Natural killer cell (primary cell): ENCODE results near the gene STRN3. TPM values are rescaled to one million over a fixed set of nuclear protein-coding genes. Genes with fewer than 3 reads are reported as not detected.

Experiments used
- ATAC-seq, 3 donors: fragments of 150-1000 bp in 2 of 3; fragments of 200-7000 bp in 1 of 3; cut with Tn5 transposase; 1 replicate in 1 of 3; 2 replicates in 2 of 3; pipeline ENCODE4 v1.10.0; 2021; ENCODE audit warnings: mild to moderate bottlenecking in 2 of 3, moderate library complexity in 2 of 3
- DNase-seq, 2 donors: peaks; one replicate each; pipeline versions ENCODE4 v3.0.0 to v3.0.0-alpha.2; 2013 to 2021; ENCODE audit warnings: mixed read lengths in 1 of 2
- H3K27ac ChIP-seq: one replicate; pipeline ENCODE4 v1.5.1; 2013; ENCODE audit warnings: mild to moderate bottlenecking, low read length
- H3K27me3 ChIP-seq: one replicate; pipeline ENCODE4 v1.6.1; 2013; ENCODE audit warnings: low read length; ENCODE audit not compliant: control insufficient read depth, insufficient read depth
- H3K36me3 ChIP-seq: one replicate; pipeline ENCODE4 v1.6.1; 2013; ENCODE audit warnings: low read length; ENCODE audit not compliant: control insufficient read depth, insufficient read depth
- H3K4me1 ChIP-seq: one replicate; pipeline ENCODE4 v1.6.1; 2013; ENCODE audit warnings: low read length; ENCODE audit not compliant: control insufficient read depth, insufficient read depth
- H3K4me3 ChIP-seq: one replicate; pipeline ENCODE4 v1.5.1; 2013; ENCODE audit warnings: low read length
- H3K9me3 ChIP-seq: one replicate; pipeline ENCODE4 v1.6.1; 2013; ENCODE audit warnings: low read length; ENCODE audit not compliant: control insufficient read depth, insufficient read depth
- H3K27ac Mint-ChIP-seq, 2 donors: one replicate each; pipeline ENCODE4 v1.8.0; 2022; ENCODE audit warnings: mild to moderate bottlenecking in 2 of 2, mixed read lengths in 2 of 2, moderate library complexity in 1 of 2
- H3K27me3 Mint-ChIP-seq, 2 donors: one replicate each; pipeline ENCODE4 v1.8.0; 2022; ENCODE audit warnings: low read depth in 2 of 2, mixed read lengths in 2 of 2
- H3K36me3 Mint-ChIP-seq: one replicate; pipeline ENCODE4 v1.8.0; 2022; ENCODE audit warnings: mixed read lengths
- H3K4me1 Mint-ChIP-seq, 2 donors: one replicate each; pipeline ENCODE4 v1.8.0; 2022; ENCODE audit warnings: mixed read lengths in 2 of 2
- H3K4me3 Mint-ChIP-seq: one replicate; pipeline ENCODE4 v1.8.0; 2022; ENCODE audit warnings: mild to moderate bottlenecking, moderate library complexity, mixed read lengths
- H3K9me3 Mint-ChIP-seq, 2 donors: one replicate each; pipeline ENCODE4 v1.8.0; 2022; ENCODE audit warnings: mixed read lengths in 2 of 2
- WGBS: methylation state at CpG from one replicate; pipeline ENCODE4 v1.1.7; 2013; ENCODE audit warnings: missing lambda C conversion rate; ENCODE audit not compliant: insufficient coverage; 5-methylcytosine and 5-hydroxymethylcytosine counted together
- intact Hi-C: fragments of 100-400 bp; cut with micrococcal nuclease; formaldehyde crosslinking; loops from one replicate; pipeline ENCODE4 v1.14.2; 2022
- total RNA-seq, 4 donors: library from RNA; stranded (reverse); fragments of 120-200 nt in 1 of 4; gene quantifications; one replicate each; pipeline versions ENCODE4 v1.2.3 to v1.2.4, GENCODE V29; 2013 to 2022
- TF ChIP-seq, protein P1 (sequence below): fragments of 200-600 bp; IDR thresholded peaks from one replicate; pipeline ENCODE4 v1.8.0; 2022; ENCODE audit warnings: antibody characterized with exemption

Gene STRN3
- total RNA-seq, 3 donors from 2014 or later (not counting 1 experiment from before 2014, with no cell fraction given) = 19.5 to 34.2 (median 31.1) TPM

- Histone ChIP-seq H3K9me3 (peaks cover 12% of the 10 kb centered on the region), H3K4me3 (no peak overlapping the region), H3K27me3 (no peaks in the 10 kb centered on the region), H3K4me1 (no peaks in the 10 kb centered on the region), H3K36me3 (peaks cover 8% of the 10 kb centered on the region), H3K27ac (no peak overlapping the region)
- DNase-seq (no peak), ATAC-seq (no peak)
- H3K4me1 Mint-ChIP-seq = peaks cover 33 to 41% of the 10 kb centered on the region in 2 donors
- TF ChIP-seq, protein P1, sequence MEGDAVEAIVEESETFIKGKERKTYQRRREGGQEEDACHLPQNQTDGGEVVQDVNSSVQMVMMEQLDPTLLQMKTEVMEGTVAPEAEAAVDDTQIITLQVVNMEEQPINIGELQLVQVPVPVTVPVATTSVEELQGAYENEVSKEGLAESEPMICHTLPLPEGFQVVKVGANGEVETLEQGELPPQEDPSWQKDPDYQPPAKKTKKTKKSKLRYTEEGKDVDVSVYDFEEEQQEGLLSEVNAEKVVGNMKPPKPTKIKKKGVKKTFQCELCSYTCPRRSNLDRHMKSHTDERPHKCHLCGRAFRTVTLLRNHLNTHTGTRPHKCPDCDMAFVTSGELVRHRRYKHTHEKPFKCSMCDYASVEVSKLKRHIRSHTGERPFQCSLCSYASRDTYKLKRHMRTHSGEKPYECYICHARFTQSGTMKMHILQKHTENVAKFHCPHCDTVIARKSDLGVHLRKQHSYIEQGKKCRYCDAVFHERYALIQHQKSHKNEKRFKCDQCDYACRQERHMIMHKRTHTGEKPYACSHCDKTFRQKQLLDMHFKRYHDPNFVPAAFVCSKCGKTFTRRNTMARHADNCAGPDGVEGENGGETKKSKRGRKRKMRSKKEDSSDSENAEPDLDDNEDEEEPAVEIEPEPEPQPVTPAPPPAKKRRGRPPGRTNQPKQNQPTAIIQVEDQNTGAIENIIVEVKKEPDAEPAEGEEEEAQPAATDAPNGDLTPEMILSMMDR = no peak
- 92% methylated on average over 6 of the region's 6 CpGs for WGBS
- peak overlapping the region; percentile 19 for H3K4me3 Mint-ChIP-seq
- intact Hi-C loops = no loop called here
- no peak overlapping the region for H3K27ac Mint-ChIP-seq
- no peaks in the 10 kb centered on the region for H3K9me3 Mint-ChIP-seq
- no peaks in the 10 kb centered on the region for H3K27me3 Mint-ChIP-seq
- peaks cover 20% of the 10 kb centered on the region for H3K36me3 Mint-ChIP-seq
These were observed 24.9 kb downstream of the STRN3 start for GRCh38 chr14:31001339-31001658.

DNA sequence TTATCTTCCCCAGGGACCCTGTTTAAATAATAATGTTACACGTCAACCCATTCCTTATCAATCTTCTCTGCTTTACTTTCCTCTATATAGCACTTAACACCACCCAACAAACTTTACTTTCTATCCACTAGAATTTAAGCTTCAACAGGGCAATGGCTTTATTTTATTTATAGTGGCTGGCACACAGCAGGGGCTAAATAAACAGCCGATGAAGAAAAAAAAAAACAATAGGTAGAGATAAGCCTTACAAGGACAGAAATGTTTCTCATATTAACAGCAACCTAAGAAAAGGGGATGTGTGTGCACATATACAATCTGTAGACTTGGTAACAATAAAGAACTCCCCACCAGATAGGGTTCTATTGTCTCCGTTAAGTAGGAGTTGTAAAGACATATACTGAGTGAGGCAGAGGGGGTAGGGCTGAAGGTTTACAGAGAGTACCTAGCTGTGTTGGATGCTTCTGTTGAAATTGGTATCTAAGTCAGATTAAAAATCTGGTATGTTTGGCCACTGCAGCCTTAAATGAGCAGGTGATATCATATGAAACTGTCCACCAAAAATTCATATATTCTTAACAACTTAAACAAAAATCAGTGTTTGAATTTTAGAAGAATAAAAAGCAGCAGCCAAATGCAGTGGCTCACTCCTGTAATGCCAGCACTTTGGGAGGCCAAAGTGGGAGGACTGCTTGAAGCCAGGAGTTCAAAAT lies 25.4 kb downstream of the STRN3 start:
- intact Hi-C loops = no loop called here
- ATAC-seq (no peak), DNase-seq (no peak)
- TF ChIP-seq, protein P1 = no peak
- peaks cover 8% of the 10 kb centered on the region for H3K36me3 ChIP-seq
- Mint-ChIP-seq H3K27me3 (no peaks in the 10 kb centered on the region), H3K4me3 (no peak overlapping the region), H3K27ac (no peak overlapping the region), H3K9me3 (no peaks in the 10 kb centered on the region), H3K36me3 (peaks cover 20% of the 10 kb centered on the region), H3K4me1 (peaks cover 37 to 46% of the 10 kb centered on the region in 2 donors)
- H3K27me3 ChIP-seq = no peaks in the 10 kb centered on the region
- H3K4me1 ChIP-seq = no peaks in the 10 kb centered on the region
- H3K27ac ChIP-seq = no peak overlapping the region
- peaks cover 12% of the 10 kb centered on the region for H3K9me3 ChIP-seq
- H3K4me3 ChIP-seq = no peak overlapping the region
- WGBS = 94% methylated on average over 2 of the region's 3 CpGs

DNA sequence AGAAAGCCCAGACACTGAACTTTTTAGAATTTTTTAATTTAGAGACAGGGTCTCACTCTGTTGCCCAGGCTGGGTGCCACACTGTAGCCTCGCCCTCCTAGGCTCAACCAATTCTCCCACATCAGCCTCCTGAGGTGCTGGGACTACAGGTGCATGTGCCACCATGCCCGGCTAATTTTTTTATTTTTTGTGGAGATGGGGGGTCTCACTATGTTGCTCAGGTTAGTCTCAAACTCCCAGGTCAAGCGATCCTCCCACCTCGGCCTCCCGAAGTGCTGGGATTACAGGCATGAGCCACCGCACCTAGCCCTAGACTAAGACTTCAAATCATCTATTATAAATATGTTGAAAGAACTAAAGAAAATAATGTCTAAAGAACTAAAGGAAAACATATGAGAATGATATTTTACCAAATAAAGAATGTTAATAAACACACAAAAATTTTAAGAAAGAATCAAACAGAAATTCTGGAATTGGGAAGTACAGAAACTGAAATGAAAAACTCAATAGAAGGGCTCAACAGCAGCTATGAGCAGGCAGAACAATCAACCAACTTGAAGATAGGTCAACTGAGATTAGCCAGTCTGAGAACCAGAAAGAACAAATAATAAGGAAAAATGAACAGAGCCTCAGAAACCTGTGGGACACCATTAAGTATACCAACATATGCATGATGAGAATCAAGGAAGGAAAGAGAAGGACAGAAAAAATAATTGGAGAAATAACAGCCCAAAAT lies 27.0 kb downstream of the STRN3 start:
- ATAC-seq = no peak

More for the DNA sequence above, 27.0 kb downstream of the STRN3 start:
- Mint-ChIP-seq H3K4me3 (no peak overlapping the region), H3K27me3 (no peaks in the 10 kb centered on the region), H3K36me3 (peaks cover 20% of the 10 kb centered on the region), H3K4me1 (peaks cover 51 to 54% of the 10 kb centered on the region in 2 donors), H3K27ac (no peak overlapping the region), H3K9me3 (no peaks in the 10 kb centered on the region)
- Histone ChIP-seq H3K36me3 (peaks cover 6% of the 10 kb centered on the region), H3K4me1 (no peaks in the 10 kb centered on the region), H3K27me3 (no peaks in the 10 kb centered on the region), H3K4me3 (no peak overlapping the region), H3K9me3 (peaks cover 12% of the 10 kb centered on the region), H3K27ac (no peak overlapping the region)
- TF ChIP-seq, protein P1 = no peak
- WGBS = 96% methylated on average over 4 of the region's 6 CpGs
- intact Hi-C loops = no loop called here
- no peak for DNase-seq
